CD4-positive, alpha-beta T cell treated with Interleukin-4 for 4 hours (primary cell): Measurements from ENCODE around the gene PCDH17.

Experiments
- DNase-seq: peaks from one replicate; pipeline ENCODE4 v3.0.0-alpha.2; 2020

Gene PCDH17

DNA sequence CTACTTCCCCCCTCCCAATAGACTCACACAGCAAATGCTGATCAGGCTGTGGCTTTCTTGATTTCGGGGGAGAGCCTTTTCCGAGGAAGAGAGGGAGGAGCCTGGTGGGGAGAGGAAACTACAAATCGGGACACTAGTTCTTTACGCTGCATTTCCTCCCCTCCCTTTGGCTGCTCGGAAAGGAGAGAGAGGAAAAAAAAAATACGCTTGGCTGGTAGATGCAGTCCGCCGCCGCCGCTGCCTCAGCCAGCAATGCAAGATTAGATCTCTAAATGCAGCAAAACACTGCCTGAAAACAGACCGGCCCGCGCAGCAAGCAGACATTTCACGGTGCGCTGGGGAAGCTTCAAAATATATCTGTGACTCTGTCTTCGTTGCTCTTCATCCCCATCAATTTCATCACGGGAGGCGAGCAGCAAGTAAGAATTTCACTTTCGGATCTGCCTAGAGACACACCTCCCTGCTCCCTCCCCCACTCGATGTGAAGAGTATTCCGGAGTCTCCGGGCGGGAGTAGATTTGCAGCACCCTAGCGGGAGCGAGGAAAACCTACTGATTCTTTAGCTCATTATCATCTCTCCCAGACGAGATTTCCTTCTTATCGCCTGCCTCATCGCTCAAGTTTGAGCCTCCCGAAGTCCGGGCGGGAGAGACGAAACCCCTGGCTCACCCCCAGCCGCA, at the start of gene PCDH17:
TSS of gene PCDH17 (plus strand) at position 149 of the 680 bp plus-strand sequence. CDS start 803 bp downstream, outside the sequence.
- DNase-seq = no peak

GRCh38 chr13:57582032-57582431, 49.5 kb upstream of the PCDH17 start:
- no peak for DNase-seq

GRCh38 chr13:57583529-57583928, 48.0 kb upstream of the PCDH17 start:
- no peak for DNase-seq

DNA sequence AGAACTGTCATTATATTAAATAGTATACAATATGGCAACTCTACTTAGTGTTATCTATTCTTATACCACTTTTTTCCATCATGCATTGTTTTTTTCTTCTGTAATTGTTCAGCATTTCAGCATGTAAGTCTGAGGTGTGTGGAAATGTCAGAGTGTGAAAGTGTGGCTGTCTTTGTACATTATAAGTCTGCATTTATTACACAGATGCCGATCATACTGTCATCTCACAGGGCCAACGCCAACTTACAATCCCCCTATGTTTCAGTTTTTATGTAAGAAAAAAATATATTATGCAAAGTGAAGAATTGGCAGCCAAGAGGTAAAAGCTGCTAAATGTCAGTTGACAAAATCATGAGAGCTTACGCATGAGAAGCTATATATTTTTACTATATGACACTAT, 42.9 kb upstream of the PCDH17 start:
- DNase-seq = no peak

- no peak for DNase-seq
These were observed 35.8 kb upstream of the PCDH17 start for GRCh38 chr13:57595775-57596174.

- DNase-seq = no peak
These were observed 30.0 kb upstream of the PCDH17 start for GRCh38 chr13:57601536-57601935.

- no peak for DNase-seq
These were observed 27.1 kb upstream of the PCDH17 start for GRCh38 chr13:57604442-57604841.

DNA sequence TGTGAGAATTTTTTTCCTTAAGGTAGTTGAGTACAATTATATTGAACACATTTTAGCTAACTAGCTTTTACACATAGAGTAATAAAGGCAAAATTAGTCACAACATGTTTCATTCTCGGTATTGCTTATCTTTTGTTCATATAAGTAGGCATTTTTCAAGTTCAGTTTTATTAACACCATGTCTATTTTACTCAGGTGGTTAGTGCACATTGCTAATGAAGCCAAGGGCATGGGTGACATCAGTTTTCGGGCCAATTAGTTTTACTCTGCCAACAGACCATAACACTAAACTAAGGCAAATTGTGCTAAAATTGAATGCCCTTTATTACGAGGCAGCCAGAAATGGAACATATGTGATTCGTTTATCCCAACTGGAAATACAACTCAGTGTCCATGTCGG, 19.6 kb upstream of the PCDH17 start:
- no peak for DNase-seq

- DNase-seq = no peak
These were observed 19.0 kb upstream of the PCDH17 start for GRCh38 chr13:57612568-57612967.

DNA sequence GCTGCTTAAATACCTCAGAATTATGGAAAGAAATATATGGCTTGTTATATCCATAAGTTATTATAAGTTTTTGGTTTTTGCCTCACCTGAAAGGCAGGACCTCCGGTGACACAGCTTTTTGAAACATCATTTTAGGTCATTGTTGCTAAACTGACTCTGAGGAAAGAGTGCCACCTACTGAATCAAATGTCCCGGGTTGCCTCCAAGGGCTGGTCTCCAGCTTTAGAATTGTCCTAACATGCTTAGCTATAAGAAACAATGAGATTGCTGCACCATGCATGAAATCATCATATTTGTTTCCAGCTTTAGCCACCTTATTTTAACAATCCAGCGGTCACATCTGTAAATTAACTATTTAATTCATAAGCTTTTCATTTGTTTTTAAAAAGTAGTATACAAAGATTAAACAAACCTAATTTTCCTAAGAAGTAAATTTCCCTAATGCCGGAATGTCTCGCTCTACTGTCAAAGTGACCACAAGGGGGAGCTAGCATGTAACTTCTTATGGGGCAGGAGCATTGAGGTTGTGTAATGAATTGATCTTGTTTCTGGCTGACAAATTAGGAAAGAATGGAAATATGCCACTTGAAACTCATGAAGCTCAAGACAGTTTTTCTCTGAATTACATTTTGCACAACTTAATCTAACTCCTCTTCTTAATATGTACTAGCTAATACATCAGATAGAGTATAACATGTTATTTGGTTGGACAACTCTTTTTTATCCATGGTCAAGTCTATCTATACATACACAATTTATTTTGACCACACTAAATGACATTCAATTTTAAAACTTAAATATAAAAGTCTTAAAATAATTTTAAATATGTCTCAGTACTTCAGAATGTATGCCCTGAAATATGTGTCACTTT, 6.7 kb upstream of the PCDH17 start:
- DNase-seq = no peak

- DNase-seq = peak; percentile 16
These were observed 3.9 kb upstream of the PCDH17 start for GRCh38 chr13:57627663-57628062.

DNA sequence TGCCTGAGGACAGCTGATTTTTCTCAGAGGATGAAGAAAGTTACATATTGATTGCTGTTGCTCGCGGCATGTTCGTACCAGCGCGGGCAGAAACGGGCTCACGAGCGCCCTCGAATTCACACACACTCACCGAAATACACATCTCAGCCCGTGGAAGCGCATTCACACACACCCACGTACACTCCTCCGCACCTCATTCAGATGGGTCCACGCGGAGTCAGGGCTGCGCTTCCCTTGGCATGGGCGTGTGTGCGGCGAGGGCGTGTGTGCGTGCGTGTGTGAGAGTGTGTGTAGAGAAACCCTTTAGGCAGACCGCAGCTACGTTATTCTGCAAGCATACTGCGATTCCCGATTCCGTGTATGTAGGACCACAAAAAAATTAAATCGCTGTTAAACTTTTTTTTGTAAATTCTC, 2.1 kb upstream of the PCDH17 start:
- DNase-seq = no peak

GRCh38 chr13:57629821-57630235, 1.7 kb upstream of the PCDH17 start:
- DNase-seq = peak; percentile 16

- no peak for DNase-seq
These were observed 616 bp upstream of the PCDH17 start for GRCh38 chr13:57630661-57631595.

DNA sequence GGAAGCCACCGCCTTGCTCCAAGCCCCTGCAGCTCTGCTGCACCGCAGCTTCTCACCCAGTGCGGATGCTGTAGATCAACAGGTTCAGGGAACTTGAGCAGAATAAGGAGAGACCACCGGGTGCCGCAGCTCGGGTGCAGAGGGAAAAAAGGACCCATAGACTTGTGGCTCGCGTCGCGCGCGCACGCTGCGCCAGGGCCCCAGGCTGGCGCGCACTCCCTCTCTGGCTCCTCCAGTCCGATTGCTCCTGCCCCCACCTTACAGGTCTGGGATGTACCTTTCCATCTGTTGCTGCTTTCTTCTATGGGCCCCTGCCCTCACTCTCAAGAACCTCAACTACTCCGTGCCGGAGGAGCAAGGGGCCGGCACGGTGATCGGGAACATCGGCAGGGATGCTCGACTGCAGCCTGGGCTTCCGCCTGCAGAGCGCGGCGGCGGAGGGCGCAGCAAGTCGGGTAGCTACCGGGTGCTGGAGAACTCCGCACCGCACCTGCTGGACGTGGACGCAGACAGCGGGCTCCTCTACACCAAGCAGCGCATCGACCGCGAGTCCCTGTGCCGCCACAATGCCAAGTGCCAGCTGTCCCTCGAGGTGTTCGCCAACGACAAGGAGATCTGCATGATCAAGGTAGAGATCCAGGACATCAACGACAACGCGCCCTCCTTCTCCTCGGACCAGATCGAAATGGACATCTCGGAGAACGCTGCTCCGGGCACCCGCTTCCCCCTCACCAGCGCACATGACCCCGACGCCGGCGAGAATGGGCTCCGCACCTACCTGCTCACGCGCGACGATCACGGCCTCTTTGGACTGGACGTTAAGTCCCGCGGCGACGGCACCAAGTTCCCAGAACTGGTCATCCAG, 964 bp downstream of the PCDH17 start:
- no peak for DNase-seq

DNA sequence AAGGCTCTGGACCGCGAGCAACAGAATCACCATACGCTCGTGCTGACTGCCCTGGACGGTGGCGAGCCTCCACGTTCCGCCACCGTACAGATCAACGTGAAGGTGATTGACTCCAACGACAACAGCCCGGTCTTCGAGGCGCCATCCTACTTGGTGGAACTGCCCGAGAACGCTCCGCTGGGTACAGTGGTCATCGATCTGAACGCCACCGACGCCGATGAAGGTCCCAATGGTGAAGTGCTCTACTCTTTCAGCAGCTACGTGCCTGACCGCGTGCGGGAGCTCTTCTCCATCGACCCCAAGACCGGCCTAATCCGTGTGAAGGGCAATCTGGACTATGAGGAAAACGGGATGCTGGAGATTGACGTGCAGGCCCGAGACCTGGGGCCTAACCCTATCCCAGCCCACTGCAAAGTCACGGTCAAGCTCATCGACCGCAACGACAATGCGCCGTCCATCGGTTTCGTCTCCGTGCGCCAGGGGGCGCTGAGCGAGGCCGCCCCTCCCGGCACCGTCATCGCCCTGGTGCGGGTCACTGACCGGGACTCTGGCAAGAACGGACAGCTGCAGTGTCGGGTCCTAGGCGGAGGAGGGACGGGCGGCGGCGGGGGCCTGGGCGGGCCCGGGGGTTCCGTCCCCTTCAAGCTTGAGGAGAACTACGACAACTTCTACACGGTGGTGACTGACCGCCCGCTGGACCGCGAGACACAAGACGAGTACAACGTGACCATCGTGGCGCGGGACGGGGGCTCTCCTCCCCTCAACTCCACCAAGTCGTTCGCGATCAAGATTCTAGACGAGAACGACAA, 1.8 kb downstream of the PCDH17 start:
- DNase-seq = no peak

DNA sequence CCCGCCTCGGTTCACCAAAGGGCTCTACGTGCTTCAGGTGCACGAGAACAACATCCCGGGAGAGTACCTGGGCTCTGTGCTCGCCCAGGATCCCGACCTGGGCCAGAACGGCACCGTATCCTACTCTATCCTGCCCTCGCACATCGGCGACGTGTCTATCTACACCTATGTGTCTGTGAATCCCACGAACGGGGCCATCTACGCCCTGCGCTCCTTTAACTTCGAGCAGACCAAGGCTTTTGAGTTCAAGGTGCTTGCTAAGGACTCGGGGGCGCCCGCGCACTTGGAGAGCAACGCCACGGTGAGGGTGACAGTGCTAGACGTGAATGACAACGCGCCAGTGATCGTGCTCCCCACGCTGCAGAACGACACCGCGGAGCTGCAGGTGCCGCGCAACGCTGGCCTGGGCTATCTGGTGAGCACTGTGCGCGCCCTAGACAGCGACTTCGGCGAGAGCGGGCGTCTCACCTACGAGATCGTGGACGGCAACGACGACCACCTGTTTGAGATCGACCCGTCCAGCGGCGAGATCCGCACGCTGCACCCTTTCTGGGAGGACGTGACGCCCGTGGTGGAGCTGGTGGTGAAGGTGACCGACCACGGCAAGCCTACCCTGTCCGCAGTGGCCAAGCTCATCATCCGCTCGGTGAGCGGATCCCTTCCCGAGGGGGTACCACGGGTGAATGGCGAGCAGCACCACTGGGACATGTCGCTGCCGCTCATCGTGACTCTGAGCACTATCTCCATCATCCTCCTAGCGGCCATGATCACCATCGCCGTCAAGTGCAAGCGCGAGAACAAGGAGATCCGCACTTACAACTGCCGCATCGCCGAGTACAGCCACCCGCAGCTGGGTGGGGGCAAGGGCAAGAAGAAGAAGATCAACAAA, 2.6 kb downstream of the PCDH17 start:
- no peak for DNase-seq

- no peak for DNase-seq
These were observed 3.3 kb downstream of the PCDH17 start for GRCh38 chr13:57634839-57635165.

DNA sequence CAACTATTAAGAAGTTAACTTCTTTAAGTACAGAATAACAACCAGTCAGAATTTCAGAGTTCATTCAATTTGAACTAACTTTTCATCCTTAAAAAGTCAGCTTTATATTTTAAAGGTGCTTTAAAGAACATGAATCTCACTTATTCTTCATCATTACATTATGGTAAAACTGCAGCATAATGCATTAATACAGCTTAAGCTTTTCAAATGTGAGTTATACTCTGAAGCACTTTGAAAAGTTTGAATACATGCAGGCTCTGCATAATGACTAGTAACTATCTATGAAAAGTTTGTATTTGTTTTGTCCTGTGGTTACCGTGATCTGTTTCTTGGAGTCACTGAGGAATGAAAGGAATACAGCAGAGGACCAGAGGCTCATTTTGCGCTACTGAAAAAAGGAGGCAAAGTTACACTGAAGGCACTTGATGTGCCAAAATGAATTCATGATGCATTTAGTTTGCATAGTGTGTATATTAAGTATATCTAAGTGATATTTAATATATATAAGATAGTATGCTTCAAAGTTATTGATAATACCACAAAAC, 4.1 kb downstream of the PCDH17 start:
- no peak for DNase-seq

- DNase-seq = no peak
These were observed 5.3 kb downstream of the PCDH17 start for GRCh38 chr13:57636816-57637215.
